ENCODE results near the gene CGB8. TPM values are rescaled to one million over a fixed set of nuclear protein-coding genes. Genes with fewer than 3 reads are reported as not detected.

The CGB8 gene
- total and polyA plus RNA-seq, 12 donors: not detected

DNA sequence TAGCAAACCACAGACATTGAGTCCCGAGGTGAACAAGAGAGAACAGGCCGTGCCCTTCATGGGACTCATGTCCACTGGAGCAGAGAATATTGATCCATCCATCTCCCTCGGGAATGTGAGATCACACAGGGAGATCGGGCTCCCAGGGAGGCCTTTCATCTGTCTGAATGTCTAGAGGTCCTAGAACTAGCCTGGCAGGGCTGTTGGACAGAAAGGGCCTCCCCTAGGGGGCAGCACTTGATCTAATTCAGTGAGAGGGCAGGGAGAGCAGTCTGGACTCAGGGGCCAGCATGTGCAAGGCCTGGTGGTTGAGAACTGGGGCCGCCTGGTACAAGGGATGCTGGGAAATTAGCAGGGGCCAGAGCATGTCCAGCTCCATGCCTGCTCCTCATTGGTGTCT is 50.9 kb downstream of the CGB8 start:
- DNase-seq: peak in 3 of 7 donors; percentile 49 to 62 (median 57)
- intact Hi-C loops (cut with DNase I): no loop called here
- 62 to 72% (median 70%) methylated on average over 3 to 5 of the region's 5 CpGs for WGBS, 4 donors
- Histone ChIP-seq H3K36me3 (replicated peaks in 1 of 2) (peaks cover 0 to 6% of the 10 kb centered on the region in 2 donors), H3K4me1 (replicated peaks in 1 of 2) (peaks cover 0 to 12% of the 10 kb centered on the region in 2 donors), H3K4me3 (no peak overlapping the region), H3K9me3 (replicated peaks in 1 of 3) (no peaks in the 10 kb centered on the region), H3K27ac (no peak overlapping the region), H3K27me3 (no peaks in the 10 kb centered on the region)
- TF ChIP-seq CTCF (IDR thresholded peaks at IDR 0.05) (peak in 4 of 6 experiments; percentile 19 to 42 (median 24)), POLR2A (IDR thresholded peaks at IDR 0.05) (no peak)

Small RNA genes within 50 kb of the gene (microRNA-seq; reads per million reads assigned to microRNA genes)
- gene MIR6798: 0 to 0.28 (median 0) reads per million in 3 donors

Small RNA genes within 50 kb of the gene (small RNA-seq; reads per million reads assigned to genes)
- 0 reads per million in 2 donors for gene MIR6798
- gene RN7SL708P: 0 reads per million in 2 donors

Other genes starting within 250 kb of the CGB8 start
- 100 to 1,000 TPM in 7 of 9 donors, 10 to 100 TPM in 2; 57.5 to 163 (median 107) TPM for gene BCAT2, start 238.1 kb downstream of the CGB8 start, total RNA-seq
- gene BCAT2, start 238.1 kb downstream of the CGB8 start, polyA plus RNA-seq: 100 to 1,000 TPM in 1 of 3 donors, 10 to 100 TPM in 2; 82.9 to 114 (median 87.6) TPM
- gene HSD17B14, start 212.6 kb downstream of the CGB8 start, total RNA-seq: 10 to 100 TPM; 18.9 to 63.0 (median 40.1) TPM
- gene HSD17B14, start 212.6 kb downstream of the CGB8 start, polyA plus RNA-seq: 100 to 1,000 TPM in 2 of 3 donors, 1 to 10 TPM in 1; 7.4 to 178 (median 135) TPM
- gene PLEKHA4, start 180.5 kb downstream of the CGB8 start, total RNA-seq: 10 to 100 TPM in 8 of 9 donors, 1 to 10 TPM in 1; 4.5 to 65.1 (median 24.5) TPM
- 10 to 100 TPM in 2 of 3 donors, 1 to 10 TPM in 1; 7.1 to 74.6 (median 70.8) TPM for gene PLEKHA4, start 180.5 kb downstream of the CGB8 start, polyA plus RNA-seq
- 10 to 100 TPM; 18.2 to 54.6 (median 39.4) TPM for gene PPP1R15A, start 176.7 kb downstream of the CGB8 start, total RNA-seq
- gene PPP1R15A, start 176.7 kb downstream of the CGB8 start, polyA plus RNA-seq: 100 to 1,000 TPM in 1 of 3 donors, 10 to 100 TPM in 2; 49.2 to 174 (median 73.3) TPM
- gene TULP2, start 150.4 kb downstream of the CGB8 start, total RNA-seq: under 1 TPM in 5 of 9 donors, not detected in 4; 0.14 to 0.72 (median 0.27) TPM
- gene TULP2, start 150.4 kb downstream of the CGB8 start, polyA plus RNA-seq: under 1 TPM in 1 of 3 donors, not detected in 2; 0.07 TPM
- 100 to 1,000 TPM; 117 to 581 (median 289) TPM for gene NUCB1, start 148.8 kb downstream of the CGB8 start, total RNA-seq
- 100 to 1,000 TPM in 2 of 3 donors, 10 to 100 TPM in 1; 98.8 to 189 (median 175) TPM for gene NUCB1, start 148.8 kb downstream of the CGB8 start, polyA plus RNA-seq
- gene DHDH, start 115.4 kb downstream of the CGB8 start, total RNA-seq: under 1 TPM in 4 of 9 donors, not detected in 5; 0.17 to 0.56 (median 0.33) TPM
- gene DHDH, start 115.4 kb downstream of the CGB8 start, polyA plus RNA-seq: 1 to 10 TPM in 1 of 3 donors, under 1 TPM in 2; 0.27 to 2.8 (median 0.47) TPM
- 10 to 100 TPM; 18.1 to 79.0 (median 56.1) TPM for gene BAX, start 94.2 kb downstream of the CGB8 start, total RNA-seq
- gene BAX, start 94.2 kb downstream of the CGB8 start, polyA plus RNA-seq: 10 to 100 TPM; 21.5 to 61.3 (median 41.0) TPM
- over 10,000 TPM in 1 of 9 donors, 1,000 to 10,000 TPM in 8; 3,284 to 11,726 (median 3,862) TPM for gene FTL, start 83.8 kb downstream of the CGB8 start, total RNA-seq
- gene FTL, start 83.8 kb downstream of the CGB8 start, polyA plus RNA-seq: 1,000 to 10,000 TPM; 2,288 to 7,123 (median 4,274) TPM
- 10 to 100 TPM; 23.7 to 63.9 (median 36.9) TPM for gene GYS1, start 55.8 kb downstream of the CGB8 start, total RNA-seq
- gene GYS1, start 55.8 kb downstream of the CGB8 start, polyA plus RNA-seq: 10 to 100 TPM; 35.2 to 45.9 (median 37.7) TPM
- 100 to 1,000 TPM in 2 of 9 donors, 10 to 100 TPM in 7; 45.4 to 143 (median 76.8) TPM for gene RUVBL2, start 55.2 kb downstream of the CGB8 start, total RNA-seq
- 10 to 100 TPM; 41.3 to 93.3 (median 70.7) TPM for gene RUVBL2, start 55.2 kb downstream of the CGB8 start, polyA plus RNA-seq
- gene LHB, start 32.0 kb downstream of the CGB8 start, total RNA-seq: 1 to 10 TPM in 3 of 9 donors, under 1 TPM in 1, not detected in 5; 0.74 to 6.5 (median 1.4) TPM
- gene LHB, start 32.0 kb downstream of the CGB8 start, polyA plus RNA-seq: 1 to 10 TPM in 2 of 3 donors, under 1 TPM in 1; 0.38 to 8.8 (median 6.0) TPM
- gene CGB3, start 24.8 kb downstream of the CGB8 start, total RNA-seq: not detected
- not detected for gene CGB3, start 24.8 kb downstream of the CGB8 start, polyA plus RNA-seq
- not detected for gene CGB2, start 17.2 kb downstream of the CGB8 start, total RNA-seq
- not detected for gene CGB2, start 17.2 kb downstream of the CGB8 start, polyA plus RNA-seq
- gene CGB1, start 12.2 kb downstream of the CGB8 start, total RNA-seq: under 1 TPM in 1 of 9 donors, not detected in 8; 0.53 TPM
- gene CGB1, start 12.2 kb downstream of the CGB8 start, polyA plus RNA-seq: not detected
- gene CGB5, start 5.3 kb downstream of the CGB8 start, total RNA-seq: not detected
- under 1 TPM in 1 of 3 donors, not detected in 2; 0.72 TPM for gene CGB5, start 5.3 kb downstream of the CGB8 start, polyA plus RNA-seq
- gene CGB7, start 8.6 kb upstream of the CGB8 start, total RNA-seq: under 1 TPM in 2 of 9 donors, not detected in 7; 0.15 to 0.28 TPM
- under 1 TPM in 2 of 3 donors, not detected in 1; 0.13 to 0.97 TPM for gene CGB7, start 8.6 kb upstream of the CGB8 start, polyA plus RNA-seq
- under 1 TPM in 1 of 9 donors, not detected in 8; 0.55 TPM for gene NTF4, start 15.7 kb upstream of the CGB8 start, total RNA-seq
- not detected for gene NTF4, start 15.7 kb upstream of the CGB8 start, polyA plus RNA-seq
- not detected for gene KCNA7, start 23.6 kb upstream of the CGB8 start, total RNA-seq
- not detected for gene KCNA7, start 23.6 kb upstream of the CGB8 start, polyA plus RNA-seq
- 100 to 1,000 TPM; 109 to 443 (median 221) TPM for gene SNRNP70, start 36.3 kb upstream of the CGB8 start, total RNA-seq
- gene SNRNP70, start 36.3 kb upstream of the CGB8 start, polyA plus RNA-seq: 1,000 to 10,000 TPM in 1 of 3 donors, 100 to 1,000 TPM in 2; 114 to 1,255 (median 535) TPM
- gene LIN7B, start 65.3 kb upstream of the CGB8 start, total RNA-seq: 10 to 100 TPM in 4 of 9 donors, 1 to 10 TPM in 5; 4.9 to 15.3 (median 9.5) TPM
- 10 to 100 TPM in 2 of 3 donors, 1 to 10 TPM in 1; 4.4 to 35.2 (median 32.9) TPM for gene LIN7B, start 65.3 kb upstream of the CGB8 start, polyA plus RNA-seq
- gene C19orf73, start 70.0 kb upstream of the CGB8 start, total RNA-seq: 1 to 10 TPM in 8 of 9 donors, under 1 TPM in 1; 0.94 to 4.7 (median 1.8) TPM
- gene C19orf73, start 70.0 kb upstream of the CGB8 start, polyA plus RNA-seq: 1 to 10 TPM; 1.1 to 8.2 (median 4.5) TPM
- gene PPFIA3, start 70.4 kb upstream of the CGB8 start, total RNA-seq: 10 to 100 TPM in 6 of 9 donors, 1 to 10 TPM in 3; 6.1 to 21.5 (median 14.7) TPM
- gene PPFIA3, start 70.4 kb upstream of the CGB8 start, polyA plus RNA-seq: 10 to 100 TPM in 2 of 3 donors, 1 to 10 TPM in 1; 2.9 to 60.2 (median 27.3) TPM
- 10 to 100 TPM in 1 of 9 donors, 1 to 10 TPM in 7, under 1 TPM in 1; 0.77 to 28.4 (median 2.8) TPM for gene HRC, start 106.3 kb upstream of the CGB8 start, total RNA-seq
- gene HRC, start 106.3 kb upstream of the CGB8 start, polyA plus RNA-seq: 1 to 10 TPM; 2.1 to 2.5 (median 2.4) TPM
- 10 to 100 TPM in 6 of 9 donors, 1 to 10 TPM in 3; 6.8 to 25.1 (median 15.4) TPM for gene TRPM4, start 108.7 kb upstream of the CGB8 start, total RNA-seq
- 10 to 100 TPM in 2 of 3 donors, 1 to 10 TPM in 1; 4.2 to 56.3 (median 20.6) TPM for gene TRPM4, start 108.7 kb upstream of the CGB8 start, polyA plus RNA-seq

Data from adrenal gland (tissue), 12 donors.